NCI-H187 treated with DMSO at 0.1 percent for 48 hours (cell line): ENCODE data around the gene CFAP97D2.
"Not testable (repeated sequence)": the region's sequence is repeated elsewhere in the genome, so short reads cannot be mapped to it uniquely, and the experiment has no call there.

Experiments used
- DNase-seq: peaks from one replicate; lab custom pipeline; 2025; lab: John Stamatoyannopoulos, UW

CFAP97D2 gene

DNA sequence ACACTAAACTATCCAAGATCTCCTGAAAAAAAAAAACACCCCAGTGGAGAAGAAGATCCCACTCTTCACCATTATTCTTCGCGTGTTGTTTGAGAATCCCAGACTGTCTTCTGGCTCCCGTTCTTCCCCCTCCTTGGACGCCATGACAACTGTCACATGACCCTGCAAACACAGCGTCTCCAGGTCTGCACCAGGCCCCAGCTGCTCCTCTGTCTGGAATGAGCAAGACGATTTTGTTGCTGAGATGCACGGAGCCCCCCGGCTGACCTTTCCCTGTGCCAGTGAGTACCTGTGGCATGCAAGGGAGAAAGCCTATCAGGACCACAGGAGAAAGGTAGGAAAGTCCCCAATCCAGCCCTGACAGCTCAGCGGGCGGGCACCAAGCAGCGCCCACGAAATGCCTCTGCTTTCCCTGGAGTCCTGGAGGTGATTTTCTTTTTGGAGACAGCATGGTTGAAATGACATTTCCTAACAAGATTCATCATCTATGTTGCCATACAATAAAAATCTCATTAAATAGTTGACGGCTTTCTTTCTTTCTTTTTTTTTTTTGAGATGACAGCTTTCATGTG, at the start of gene CFAP97D2:
Gene CFAP97D2, plus strand, starts transcription at position 171 of the 572 bp plus-strand sequence. Its CDS starts 74 bp downstream, at position 245.
- no peak for DNase-seq

DNA sequence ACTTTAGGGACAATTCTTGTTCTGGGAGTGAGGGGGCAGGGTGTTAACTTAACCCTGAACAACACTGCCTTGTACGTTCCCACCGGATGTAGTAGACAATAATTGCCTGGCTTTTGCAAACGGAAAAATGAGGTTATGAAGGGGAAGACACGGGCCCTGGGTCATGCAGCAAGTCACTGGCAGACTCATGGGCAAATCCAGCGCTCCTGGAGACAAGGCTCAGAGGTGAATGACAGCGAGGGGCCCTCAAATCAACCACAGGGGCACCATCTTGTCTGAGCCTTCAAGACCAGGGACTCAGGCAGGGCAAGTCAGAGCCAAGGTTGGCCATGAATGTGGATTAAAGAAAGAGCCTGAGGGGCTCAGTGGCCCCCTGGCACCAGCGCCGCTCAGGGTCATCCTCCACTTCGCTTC, 49.4 kb upstream of the CFAP97D2 start:
- DNase-seq, result no peak

DNA sequence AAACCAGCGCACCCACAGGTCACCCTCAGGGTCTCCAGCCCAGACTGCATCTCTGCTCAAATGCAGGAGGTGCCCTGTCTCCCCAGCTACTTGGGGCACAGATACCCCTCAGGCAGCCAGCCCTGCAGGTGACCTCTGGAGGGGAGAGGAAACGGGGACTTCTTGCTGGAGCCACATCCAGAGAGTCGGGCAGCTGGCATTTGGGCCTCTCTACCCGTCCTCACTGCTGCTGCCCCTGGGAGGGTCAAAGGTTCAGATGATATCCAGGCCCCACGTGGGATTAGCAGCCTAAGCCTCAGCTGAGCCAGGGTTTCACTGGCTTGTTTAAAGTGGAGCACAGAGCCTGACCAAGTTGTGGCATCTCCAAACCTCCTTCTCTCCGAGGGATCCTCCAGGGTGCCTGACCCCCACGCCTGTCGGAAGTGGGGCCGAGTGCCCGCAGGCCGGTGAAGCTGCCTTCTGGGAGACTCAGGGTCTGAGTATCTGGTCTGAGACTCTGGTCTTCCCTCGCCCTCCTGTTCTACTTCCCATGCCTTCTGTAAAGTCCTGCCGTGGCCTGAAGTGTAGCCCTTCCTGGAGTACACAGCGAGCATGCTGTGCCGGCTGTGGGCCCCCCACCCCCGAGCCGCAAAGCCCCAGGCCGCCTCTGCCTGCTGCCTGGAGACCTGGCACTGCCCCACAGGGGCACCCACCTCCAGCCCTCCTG, 48.8 kb upstream of the CFAP97D2 start:
- DNase-seq, result no peak

DNA sequence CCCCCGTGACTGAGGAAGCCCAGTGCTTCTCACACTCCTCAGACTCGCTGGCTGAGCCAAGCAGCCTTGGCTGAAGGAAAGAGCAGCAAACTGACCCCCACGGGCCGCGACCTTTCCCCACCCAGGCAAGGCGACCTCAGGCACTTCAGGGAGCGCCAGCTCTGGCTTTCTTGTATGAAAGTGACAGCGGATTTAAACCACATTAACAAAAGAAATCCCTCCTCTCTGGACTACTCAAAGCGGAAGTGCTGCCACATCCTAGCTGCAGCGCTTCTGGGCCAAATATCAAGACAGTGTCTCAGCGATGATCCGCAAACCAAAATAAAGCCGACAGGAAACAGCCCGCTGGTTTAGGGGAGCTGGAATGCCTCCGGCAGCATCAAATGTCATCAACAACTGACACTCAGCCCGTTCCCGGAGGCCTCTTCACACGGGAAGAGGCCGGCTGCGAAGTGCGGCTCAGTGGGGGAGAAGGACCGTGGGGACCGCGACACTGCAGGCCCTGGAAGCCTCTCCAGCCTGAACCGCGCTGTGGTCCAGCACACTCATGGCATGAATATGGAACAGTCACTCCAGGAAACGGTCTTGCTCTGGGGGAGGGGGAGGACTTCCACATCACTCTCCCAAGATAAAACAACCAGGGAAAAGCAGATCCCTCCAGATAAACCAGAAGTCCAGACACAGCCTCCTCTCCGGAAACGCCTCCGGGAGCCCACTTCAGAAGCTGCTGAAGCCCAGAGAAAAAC, 48.0 kb upstream of the CFAP97D2 start:
- DNase-seq, result peak; percentile 71

DNA sequence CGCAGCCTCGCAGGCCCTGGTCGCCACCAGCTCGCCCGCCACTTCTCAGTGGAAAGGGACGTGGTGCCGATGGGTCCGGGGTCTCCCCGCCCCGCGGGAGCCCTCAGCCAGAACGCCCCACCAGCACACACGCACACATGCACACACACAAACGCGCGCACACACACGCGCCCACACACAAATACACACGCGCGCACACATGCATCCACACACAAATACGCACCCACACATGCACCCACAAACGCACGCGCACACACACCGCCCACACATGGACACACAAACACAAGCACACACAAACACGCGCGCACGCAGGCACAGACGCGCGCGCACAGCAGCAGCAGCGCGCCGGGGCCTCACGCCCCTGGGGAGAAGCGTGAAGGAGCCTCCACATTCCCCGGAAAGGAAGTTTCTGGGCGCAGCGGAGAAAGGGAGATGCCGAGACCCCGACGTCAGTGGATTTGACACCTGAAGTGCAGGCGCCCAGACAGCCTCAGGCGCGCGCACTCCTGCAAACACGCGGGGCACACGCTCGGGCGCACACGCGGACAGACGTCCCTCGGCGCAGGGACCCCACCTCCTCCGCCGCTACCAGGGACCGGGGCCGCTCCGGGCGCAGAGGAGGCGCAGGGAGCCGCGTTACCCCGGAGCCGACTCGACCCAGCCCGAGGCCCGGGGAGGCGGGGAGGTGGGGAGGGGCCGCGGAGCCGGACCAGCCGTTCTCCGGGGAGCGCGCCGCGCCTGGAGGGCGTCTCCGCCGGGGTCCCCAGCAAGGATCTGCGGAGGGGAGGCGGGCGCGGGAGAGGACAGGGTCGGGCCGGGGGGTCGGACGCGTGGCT, 47.3 kb upstream of the CFAP97D2 start:
- DNase-seq, result no peak

DNA sequence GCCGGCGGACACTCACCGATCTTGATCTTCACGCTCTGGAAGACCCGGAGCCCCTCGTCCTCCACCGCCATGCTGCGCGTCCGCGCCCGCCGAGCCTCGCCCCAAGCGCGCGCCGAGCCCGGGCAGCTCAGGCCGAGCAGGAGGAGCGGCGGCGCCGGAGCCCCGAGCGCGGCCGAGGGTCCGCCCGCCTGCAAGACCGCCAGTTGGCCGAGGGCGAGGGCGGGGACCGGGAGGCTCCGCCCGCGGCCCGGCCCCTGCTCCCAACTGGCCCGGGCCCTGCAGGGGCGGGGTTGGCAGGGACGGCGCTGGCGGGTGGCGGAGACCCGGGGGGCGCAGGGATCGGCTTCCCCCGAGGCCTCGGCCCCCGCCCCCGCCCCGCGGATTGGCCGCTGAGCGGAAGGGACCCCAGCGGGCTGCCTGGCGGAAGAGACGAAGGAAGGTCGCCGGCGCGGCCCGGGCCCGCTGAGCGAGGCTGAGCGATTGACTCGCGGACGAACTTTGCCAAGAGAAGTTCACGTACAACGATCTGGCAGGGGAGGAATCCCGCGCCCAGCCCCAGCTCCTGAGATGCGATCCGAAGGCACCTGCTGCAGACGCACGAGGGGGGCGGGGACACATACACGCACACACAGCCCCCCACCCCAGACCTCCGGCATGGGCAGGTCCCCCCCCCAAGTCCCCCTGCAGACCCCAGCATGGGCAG, 46.5 kb upstream of the CFAP97D2 start, which contains the start of gene RASA3:
Gene RASA3, minus strand, starts transcription at position 205 of the 703 bp plus-strand sequence. Its CDS starts 134 bp downstream, at position 71.
- no peak for DNase-seq

DNA sequence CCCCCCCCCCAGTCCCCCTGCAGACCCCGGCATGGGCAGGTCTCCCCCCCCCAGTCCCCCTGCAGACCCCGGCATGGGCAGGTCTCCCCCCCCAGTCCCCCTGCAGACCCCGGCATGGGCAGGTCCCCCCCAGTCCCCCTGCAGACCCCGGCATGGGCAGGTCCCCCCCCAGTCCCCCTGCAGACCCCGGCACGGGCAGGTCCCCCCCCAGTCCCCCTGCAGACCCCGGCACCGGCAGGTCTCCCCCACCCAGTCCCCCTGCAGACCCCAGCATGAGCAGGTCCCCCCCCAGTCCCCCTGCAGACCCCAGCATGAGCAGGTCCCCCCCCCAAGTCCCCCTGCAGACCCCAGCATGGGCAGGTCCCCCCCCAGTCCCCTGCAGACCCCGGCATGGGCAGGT, 45.9 kb upstream of the CFAP97D2 start:
- DNase-seq, result not testable (repeated sequence)

DNA sequence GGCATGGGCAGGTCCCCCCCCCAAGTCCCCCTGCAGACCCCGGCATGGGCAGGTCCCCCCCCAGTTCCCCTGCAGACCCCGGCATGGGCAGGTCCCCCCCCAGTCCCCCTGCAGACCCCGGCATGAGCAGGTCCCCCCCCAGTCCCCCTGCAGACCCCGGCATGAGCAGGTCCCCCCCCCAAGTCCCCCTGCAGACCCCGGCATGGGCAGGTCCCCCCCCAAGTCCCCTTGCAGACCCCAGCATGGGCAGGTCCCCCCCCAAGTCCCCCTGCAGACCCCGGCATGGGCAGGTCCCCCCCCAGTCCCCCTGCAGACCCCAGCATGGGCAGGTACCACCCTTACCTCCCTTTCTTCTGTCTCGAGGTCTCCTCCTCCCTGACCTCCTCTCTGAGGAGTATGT, 45.5 kb upstream of the CFAP97D2 start:
- DNase-seq, result not testable (repeated sequence)

DNA sequence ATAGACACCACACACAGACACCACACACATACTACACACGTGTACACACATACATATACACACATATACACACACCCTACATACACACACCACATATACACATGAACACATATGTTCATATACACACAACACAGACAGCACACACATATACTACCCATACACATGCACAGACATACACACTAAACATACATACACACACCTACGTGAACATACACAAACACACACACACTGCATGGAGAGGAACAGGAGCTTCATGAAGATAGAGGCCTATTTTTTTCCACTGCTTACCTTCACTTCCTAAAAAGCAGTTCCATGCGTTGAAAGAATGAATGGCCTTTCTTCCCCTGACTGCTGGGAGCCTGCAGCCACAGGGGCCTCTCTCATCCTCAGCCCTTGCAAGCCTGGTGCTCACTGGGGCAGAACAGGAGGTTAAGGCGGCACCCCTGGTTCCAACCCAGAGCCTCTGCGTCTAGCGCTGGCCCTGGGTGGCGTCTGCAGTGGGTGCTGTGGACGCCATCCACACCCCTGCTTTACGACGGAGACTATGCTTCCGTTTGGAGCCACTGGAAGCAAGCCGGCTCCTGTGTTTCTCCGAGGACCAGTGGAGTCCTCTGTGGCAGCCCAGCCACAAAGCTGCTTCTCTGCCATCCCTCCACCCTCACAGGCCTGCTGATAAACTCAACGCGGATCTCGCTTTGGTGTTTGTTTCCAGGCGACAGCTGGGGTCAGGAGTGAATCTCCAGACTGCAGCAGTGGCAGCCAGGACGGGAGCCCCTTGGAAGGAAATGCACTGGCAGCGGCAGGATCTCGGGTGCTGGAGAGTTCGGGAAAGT, 44.7 kb upstream of the CFAP97D2 start:
- no peak for DNase-seq

DNA sequence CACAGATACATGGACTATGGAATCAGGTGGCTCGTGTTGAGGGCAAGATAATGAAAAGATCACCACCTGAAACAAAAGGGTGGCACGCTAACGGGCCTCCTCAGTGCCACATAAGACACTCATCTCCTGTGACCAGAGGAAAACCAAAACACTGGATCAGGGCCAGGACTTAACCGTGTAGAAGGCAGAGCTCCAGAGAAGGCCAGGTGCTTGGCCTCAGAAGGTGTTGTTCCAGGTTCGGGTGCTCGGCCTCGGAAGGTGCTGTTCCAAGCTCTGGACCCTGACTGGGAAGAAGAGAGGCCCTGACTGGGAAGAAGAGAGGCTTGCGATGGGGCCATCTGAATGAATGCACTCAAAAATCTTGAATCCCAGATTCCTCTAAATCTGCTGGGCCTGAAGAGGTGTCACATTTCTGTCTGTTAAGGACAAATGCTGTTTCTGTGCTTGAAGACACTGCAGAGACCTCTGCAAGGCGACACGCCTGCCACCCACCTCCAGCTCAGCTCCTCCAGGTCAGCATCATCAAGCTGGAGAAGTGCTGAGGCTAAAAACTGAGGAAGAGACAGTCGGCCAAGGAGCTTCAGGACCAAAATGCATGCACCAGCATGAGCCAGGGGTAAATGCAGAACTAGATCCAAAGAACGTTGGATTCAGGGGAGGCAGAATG, 44.0 kb upstream of the CFAP97D2 start:
- no peak for DNase-seq

DNA sequence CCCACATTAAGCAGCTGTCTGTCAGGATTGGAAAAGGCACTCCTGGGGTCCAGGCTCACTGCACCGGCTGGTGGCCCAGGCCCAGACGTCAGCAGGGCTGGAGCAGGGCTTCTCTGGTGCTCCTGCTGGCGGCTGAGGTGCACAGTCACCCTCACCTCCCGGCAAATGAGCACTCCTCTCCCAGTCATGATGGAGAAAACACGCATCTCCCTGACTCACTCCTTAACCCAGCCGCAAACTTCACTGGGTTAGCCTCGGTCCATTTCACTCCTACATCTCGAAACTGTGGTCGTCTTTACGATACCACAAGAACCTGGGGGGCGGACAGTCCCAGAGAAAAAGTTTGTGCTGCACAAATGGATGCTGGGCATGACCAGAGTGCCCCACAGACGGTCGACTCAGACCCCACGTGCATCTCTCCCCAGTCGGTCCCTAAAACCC, 43.3 kb upstream of the CFAP97D2 start:
- no peak for DNase-seq

DNA sequence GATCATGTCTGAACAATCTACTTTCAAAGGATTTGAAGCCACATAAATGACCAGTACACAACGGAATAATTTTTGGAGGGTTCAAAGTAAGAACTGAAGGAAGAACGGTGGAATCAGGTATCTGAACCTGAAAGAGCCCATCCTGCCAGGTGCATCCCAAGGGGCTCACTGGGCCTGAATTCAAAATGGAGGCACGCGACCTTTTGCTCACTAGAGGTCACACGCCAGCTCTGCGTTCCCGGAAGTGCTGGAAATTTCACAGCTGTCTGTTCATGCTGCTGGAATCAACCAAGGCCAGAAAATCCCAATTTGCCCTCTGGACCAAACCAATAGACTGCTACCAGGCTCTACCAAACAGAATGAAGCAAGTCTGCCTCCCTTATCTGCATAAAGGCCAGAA, 42.5 kb upstream of the CFAP97D2 start:
- DNase-seq, result no peak

DNA sequence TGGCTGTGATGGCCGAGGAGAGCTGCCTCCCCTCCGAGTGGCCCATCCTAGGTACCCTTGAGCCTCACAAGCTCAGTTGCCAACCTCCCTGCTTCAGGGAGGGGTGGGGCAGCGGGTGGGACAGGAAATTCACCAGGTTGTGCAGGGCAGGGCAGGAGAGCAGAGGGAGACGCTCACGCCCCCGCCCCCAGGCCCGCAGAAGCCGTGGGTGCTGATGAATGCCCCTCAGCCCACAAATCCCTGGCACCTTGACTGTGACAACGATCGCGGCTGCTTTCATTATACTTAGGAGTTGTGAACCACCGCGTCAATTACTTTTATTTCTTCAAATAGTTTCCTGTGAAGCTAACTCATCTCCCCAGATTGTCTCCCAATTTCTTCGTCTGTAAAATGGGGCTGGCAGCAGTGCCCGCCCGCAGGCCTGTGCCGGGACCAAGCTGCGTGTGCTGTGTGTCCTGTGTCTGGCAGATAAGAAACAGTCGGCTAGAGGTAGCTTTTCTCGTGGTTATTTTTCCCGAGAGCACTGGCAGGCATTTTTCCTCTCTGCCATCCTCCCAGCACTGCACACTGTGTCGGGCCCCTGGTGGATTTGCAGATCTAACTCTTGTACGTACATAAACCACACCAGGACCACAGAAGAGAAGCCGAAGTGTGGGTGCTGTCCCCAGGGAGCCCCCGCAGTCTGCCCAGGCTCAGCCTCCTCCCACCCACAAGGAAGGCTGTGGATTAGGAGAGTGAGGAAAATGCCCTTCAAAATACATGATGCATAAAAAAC, 38.7 kb upstream of the CFAP97D2 start:
- no peak for DNase-seq

DNA sequence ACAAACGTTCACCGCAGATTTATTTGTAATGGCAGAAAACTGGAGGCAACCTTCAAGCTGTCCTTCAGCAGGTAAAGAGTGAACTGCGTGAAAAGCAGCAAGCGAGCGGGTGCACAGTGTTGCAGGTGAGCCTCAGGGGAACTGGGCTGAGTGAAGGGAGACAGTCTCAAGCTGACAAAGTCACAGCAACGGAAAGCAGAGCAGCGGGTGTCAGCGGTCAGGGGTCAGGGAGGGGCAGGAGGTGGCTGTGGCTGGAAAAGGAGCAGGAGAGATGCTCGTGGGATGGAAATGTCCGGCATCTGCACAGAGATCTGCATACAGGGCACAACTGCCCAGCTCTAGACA, 38.2 kb upstream of the CFAP97D2 start:
- DNase-seq, result no peak

DNA sequence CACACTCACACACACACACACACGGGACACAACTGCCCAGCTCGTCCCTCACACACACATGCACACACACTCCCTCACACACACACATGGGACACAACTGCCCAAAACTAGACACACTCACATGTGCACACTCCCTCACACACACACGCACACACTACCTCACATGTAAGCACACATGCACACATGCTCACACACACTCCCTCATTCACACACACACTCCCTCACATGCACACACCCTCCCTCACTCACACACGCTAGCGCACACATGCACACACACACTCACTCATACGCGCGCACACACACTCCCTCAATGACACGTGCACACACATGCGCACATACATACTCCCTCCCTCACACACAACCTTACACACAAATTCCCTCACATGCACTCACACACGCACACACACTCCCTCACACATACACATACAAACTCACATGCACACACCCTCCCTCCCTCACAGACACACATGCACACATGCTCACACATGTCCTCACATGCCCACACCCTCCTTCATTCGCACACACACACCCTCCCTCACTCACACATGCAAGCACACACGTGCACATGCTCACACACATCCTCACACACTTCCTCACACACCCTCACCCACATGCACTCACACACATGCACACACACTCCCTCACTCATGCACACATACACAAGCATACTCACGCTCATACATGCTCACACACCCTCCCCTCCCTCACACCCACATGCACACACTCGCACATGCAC, 37.6 kb upstream of the CFAP97D2 start:
- DNase-seq, result no peak

DNA sequence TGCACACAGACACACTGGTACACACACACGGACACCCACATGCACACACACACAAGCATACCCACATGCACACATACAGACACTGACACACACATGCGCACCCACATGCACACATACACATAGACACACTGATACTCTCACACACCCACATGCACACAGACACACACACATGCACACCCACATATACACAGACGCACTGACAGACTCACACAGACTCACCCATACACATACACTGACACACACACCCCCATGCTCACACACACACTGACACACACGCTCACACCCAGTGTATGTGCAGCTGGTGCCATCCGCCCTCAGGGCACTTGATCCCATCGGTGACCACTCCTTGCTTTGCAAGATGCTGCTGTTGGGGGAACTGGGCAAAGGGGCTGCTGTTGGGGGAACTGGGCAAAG, 36.9 kb upstream of the CFAP97D2 start:
- no peak for DNase-seq

DNA sequence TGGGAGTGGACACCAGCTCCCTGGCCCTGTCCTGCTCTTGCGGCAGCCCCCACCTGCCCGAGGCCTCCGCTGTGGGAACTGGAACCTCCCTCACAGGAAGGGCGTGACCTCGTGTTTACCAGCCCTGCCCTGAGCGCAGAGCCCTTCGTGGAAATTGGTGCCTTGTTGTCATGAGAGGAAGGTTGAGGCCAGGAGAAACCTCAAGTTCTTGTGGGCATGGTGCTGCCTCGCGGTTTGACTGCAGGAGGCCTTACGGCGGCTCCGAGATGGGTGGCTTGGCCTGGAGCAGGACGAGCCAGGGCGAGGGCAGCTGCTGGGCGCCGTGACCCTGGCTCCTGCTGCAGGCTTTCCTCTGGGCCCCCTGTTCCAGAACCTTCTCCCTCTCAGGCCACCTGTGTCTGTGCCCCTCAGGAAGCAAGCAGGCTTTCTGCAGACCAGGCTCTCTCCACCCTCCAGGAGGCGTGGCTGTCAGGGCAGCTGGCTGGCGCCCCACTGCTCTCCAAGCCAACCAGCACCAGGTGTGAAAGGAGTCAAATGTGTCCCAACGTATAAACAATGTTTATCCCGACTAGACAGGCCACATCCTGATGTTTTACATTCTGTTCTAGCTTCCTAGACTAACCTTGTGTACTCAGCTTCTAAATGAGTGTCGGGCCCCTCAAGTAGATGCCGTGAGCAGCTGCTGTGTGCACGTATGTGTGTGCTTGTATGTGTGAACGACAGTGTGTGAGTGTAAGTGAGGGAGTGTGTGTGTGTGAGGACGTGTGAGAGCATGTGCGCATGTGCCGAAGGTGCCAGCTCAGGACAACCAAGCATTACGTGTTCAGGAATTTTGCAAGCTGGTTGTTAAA, 36.2 kb upstream of the CFAP97D2 start:
- DNase-seq, result peak; percentile 89
